Hematopoietic multipotent progenitor cell treated with erythropoietin and hydrocortisone succinate and interleukin-3 and kit ligand, for 17 days (in vitro differentiated cells): ENCODE measurements around the gene HSPG2.
A peak's percentile ranks its signal among the peaks of the same experiment; 100 is the strongest.
"Not testable (repeated sequence)": the region's sequence is repeated elsewhere in the genome, so short reads cannot be mapped to it uniquely, and the experiment has no call there.

Experiments
- DNase-seq: peaks from one replicate; pipeline ENCODE4 v3.0.0-alpha.2; 2015; ENCODE audit warnings: low spot score

HSPG2 gene

DNA sequence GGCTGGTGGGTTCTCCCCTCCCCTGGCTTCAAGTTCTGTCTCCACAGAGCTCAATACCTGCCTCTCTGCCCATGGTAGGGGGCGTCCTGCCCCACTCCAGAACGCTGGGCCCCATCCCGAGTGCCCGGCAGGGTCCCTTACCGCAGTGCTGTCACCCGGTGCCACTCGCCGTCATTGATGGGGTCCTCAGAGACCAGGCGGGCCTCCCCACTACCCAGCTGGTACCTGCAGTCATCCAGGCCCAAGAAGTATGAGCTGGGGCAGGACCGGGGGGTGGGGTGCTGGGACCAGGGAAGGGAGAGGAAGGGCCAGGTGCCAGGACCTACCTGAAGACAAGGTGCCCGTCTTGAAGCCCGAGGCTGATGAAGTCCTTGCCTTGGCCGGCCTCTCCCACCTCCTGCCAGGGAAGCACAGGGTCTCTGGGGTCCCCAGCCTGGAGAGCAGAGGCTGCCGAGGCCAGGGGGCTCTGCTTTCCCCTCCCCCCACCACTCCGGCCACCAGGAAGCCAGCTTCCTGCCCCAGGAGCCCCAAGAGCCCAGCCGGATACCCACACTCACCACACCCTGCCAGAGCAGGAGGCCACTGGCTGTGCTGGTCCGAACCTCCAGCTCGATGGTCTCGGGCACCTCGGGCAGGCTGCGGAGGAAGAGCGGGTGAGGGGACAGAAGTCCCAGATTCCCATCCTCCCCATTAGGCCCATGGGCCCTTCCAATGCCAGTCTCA, 113.0 kb downstream of the HSPG2 start:
- DNase-seq, result no peak

DNA sequence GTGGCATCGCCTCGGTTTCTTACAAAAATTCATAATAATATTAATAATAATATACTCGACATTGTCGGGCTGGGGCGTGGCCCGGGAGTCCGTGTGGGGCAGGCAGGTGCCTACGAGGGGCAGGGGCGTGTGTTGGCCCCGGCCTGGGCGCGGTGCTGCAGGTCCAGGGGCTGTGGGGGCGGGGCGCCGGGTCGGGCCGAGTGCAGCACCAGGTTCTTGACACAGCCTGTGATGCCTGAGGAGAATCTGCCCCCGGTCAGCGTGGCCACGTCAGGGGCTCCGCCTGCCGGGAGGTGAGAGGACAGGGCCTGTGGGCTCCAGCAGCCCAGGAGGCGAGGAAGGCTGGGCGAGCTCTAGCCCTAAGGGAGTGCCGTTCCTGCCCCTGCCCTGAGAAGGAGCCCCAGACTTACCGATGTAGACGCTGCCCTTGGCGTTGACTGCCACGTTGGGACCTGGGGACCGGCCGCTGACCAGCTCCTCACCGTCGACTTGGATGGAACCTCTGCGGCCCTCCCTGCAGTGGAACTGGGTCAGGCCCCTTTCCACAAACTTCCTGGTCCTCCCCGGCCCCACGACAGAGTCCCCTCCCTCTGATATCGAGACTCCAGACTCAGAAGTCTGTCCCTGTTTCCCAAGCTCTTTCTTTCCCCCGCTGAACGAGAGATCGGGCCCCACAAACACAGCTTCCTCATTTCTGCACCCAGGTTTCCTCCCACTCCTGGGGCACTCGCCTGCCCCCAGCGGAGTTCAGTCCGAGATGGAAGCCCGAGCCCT, 113.7 kb downstream of the HSPG2 start:
- DNase-seq, result no peak

GRCh38 chr1:21822349-21822748, 114.8 kb downstream of the HSPG2 start:
- peak; percentile 12 for DNase-seq

DNA sequence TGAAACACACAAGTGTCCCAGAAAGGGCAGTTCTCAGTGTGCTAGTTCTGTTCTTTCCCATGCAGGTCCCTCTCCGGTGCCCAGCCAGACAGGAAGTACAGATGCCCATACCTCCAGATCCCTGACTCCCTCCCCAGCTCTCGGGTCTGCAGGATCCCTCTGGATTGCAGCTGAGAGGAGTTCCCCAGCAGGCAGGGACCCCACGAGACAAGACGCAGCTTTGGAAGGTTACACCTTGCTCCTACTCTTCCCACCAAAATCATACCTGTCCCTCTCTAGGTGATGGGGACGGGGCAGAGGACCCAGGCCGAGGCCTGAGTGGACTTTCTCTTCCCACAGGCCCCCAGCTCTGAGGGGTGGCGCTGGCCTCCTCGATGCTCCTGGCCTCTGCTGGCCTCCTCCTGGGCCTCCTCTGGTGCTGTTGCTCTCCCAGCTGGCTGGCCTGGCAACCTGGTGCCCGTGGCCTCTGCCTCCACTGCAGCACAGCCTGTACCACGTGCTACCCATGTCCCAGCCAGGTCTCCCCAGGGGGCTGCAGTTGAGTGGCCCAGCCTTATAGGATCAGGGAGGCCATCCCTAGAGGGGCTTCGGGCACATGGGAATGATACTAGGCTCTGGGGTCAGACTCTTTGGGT, 115.6 kb downstream of the HSPG2 start:
- DNase-seq, result no peak

- DNase-seq, result no peak
Observed at GRCh38 chr1:21820597-21821232, 116.4 kb downstream of the HSPG2 start.

GRCh38 chr1:21818656-21819055, 118.5 kb downstream of the HSPG2 start:
- DNase-seq, result peak; percentile 42

DNA sequence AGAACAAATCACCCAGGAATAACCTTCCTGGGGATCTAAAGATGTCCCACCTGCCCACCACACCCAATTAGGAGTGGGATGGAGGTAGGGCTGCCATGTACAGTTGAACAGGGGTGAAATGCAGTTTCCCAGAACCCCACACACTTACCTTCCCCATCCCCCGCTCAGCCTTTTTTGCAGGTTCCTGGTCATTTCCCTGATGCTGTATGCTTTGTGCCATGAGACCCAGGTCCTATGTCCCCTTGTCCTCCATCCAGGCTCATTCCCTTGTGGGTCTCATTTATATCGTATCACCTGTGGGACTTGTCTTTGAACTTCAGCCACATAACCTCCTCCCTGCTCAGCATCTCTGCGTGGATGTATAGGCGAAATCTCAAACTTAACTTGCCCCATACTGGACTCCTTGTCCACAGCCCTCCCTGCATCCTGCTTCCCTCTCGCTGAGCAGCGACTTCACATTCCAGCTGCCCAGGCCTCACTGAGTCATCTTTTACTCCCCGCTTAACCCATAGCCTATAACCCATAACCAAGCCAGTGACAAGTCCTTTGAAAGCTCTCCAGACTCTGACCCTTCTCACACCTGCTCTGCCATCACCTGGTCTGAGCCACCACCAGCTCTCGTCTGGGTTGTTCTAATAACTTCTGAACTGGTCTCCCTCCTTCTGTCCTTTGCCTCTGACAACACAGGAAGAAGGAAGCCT, 120.4 kb downstream of the HSPG2 start:
- DNase-seq, result no peak

DNA sequence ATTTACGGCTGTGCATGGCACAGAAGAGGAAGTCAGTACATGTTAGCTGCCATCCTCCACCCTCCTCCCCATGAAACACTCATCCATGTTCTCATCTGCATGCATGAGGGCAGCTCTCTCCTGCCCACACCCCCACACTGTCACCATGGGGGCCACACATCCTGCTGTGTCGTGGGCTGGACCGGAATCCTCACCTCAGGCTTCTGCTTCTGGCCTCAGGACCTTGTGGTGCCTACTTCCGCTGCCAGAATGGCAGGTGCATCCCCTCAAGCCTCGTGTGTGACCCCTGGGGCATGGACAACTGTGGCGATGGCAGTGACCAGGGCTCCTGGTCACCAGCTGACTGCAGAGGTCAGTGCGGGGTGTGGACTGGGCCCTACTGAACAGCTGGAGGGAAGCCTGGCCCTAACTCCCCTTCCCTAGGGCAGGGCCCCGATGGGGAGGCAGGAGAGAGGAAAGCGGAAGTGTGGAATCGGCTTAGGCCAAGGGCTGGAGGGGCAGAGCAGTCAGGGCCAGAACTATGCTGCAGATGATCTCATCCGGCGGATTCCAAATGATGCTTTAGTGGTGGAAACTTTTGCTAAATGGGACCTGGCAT, 121.3 kb downstream of the HSPG2 start:
- DNase-seq, result no peak

- DNase-seq, result no peak
Observed at GRCh38 chr1:21814981-21815582, 122.0 kb downstream of the HSPG2 start.

DNA sequence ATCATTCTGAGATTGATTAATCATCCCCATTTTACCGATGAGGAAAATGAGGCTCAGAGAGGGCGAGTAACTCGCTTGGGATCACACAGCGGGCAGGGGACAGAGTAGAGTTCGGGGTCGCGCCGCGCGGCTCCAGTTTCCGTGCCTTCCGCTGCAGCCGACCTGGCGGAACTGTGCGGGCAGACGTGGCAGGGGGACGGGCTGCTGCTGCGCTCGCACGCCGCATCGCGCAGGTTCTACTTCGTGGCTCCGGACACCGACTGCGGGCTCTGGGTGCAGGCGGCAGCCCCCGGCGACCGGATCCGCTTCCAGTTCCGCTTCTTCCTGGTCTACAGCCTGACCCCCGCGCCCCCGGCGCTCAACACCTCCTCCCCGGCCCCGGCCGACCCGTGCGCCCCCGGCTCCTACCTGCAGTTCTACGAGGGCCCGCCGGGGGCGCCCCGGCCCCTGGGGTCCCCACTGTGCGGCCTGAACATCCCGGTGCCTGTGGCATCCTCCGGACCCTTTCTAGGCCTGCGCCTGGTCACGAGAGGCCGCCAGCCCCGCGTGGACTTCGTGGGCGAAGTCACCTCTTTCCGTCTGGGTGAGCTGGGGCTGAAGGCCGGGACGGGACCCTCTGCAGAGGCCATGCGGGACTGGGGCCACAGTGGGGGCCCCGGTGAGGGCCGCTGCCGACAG, 122.7 kb downstream of the HSPG2 start:
- DNase-seq, result no peak

DNA sequence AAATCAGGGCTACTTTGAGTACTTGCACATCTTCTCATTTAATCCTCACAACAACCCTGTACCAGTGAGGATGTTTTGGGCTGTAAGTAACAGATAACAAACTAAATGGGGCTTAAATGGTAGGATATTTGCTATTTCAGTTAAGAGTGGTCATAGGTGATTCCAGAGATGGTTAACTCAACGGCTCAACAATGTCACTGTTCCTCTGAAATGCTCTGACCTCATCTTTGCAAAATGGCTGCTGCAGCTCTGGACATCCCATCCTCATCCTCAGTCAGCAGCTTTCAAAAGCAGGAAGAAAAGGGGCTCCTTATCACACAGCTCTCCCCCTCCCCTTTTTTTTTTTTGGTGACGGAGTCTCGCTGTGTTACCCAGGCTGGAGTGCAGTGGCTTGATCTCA, 123.6 kb downstream of the HSPG2 start:
- no peak for DNase-seq

DNA sequence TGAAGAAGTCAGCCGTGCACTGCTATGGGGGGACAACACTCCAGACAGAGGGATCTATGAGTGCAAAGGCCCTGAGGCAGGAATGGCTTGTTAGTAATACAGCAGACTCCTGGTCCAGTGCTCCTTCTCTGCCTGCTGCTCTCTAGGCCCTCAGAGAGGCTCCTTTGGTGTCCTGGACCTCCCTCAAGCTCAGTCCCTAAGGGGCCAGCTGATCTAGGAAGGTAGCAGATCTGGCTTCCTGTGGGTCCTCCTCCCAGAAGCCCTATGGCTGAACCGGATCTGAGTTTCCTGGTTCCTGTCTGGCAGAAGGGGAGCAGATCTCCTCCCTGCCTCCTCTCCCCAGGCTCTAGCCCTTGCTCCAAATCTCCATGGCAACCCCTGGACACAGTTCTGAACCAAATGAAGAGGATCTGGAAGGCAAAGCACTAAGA, 125.2 kb downstream of the HSPG2 start, which contains the start of gene LDLRAD2:
Gene LDLRAD2 (plus strand): TSS at position 391 of the 431 bp plus-strand sequence. CDS start 187 bp downstream, outside the sequence.
- no peak for DNase-seq

DNA sequence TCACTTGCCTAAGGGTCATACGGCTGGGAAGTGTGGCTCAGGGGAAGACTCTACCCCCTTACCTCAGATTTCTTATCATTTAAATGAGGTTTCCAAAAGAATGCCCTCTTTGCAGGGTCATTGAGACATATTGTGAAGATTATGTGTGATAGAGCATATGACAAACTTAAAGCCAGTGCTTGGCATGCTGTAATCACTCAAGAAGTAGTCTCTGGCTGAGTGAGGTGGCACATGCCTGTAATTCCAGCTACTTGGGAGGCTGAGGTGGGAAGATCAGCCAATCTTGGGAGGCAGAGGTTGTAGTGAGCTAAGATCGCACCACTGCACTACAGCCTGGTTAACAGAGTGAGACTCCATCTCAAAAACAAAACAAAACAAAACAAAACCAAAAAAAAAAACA, 132.6 kb downstream of the HSPG2 start:
- DNase-seq, result no peak

DNA sequence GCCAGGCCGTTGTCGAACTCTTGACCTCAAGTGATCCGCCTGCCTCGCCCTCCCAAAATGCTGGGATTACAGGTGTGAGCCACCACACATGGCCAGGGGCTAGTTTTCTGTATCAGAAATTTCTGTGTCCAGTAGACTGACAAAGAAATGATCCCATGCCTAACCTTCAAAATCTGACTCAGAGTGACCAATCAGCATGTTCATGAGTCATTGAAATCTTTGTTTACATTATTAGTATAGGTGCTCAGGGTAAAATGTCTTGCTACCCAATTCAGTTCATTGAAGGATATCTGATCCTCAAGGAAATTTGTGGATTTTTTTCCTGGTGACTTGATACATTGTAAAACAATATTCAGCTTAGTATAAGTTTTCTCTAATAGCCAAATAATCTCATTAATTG, 136.0 kb downstream of the HSPG2 start:
- DNase-seq, result no peak

DNA sequence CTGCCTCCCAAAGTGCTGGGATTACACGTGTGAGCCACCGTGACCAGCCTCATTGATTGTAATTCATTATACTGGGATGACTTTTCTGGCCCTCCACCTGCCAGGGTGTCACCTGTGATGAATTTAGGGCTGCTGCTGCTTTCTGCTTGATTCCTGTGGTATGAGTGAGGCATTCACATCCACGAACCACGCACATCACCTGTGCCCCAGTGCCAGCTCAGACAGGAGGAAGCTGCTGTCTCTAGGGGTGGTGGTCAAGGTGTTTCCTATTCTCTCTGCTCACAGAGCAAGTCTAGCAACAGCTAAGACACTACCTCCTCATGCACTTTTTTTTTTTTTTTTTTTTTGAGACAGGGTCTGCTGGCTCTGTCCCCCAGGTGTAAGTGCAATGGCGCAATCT, 137.4 kb downstream of the HSPG2 start:
- no peak for DNase-seq

GRCh38 chr1:21795075-21795474, 142.0 kb downstream of the HSPG2 start:
- DNase-seq, result no peak

DNA sequence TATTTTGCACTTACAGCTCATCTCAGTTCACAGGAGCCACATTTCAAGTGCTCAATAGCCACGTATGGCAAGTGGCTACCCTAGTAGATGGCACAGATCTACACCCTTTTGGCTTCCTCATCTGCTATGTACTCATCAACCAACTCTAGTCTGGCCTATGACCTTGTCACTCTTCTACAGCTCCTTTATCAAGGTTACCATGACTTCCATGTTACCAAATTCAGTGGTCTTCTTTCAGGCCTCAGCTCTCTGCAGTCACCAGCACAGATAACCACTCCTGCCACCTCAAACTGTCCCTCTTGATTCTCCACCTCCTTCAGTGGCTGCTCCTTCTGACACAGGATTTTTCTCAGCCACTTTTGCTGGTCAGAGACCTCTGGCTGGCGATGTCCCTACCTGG, 142.5 kb downstream of the HSPG2 start:
- no peak for DNase-seq

DNA sequence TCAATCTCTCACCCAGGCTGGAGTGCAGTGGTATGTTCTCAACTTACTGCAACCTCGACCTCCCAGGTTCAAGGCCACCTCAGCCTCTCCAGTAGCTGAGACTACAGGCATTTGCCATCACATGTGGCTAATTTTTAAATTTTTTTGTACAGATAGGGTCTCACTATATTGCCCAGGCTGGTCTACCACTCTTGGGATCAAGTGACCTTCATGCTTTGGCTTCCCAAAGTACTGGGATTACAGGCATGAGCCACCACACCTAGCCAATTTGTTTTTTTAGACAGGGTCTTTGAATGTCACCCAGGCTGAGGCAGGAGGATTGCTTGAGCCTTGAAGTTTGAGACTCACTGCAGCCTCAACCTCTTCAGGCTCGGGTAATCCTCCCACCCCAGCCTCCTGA, 144.0 kb downstream of the HSPG2 start:
- DNase-seq, result no peak

- DNase-seq, result no peak
Observed at GRCh38 chr1:21786640-21787039, 150.5 kb downstream of the HSPG2 start.

GRCh38 chr1:21785764-21786163, 151.3 kb downstream of the HSPG2 start:
- DNase-seq, result not testable (repeated sequence)
